Skin epidermis (tissue), 12 donors: ENCODE measurements around the gene ZFP1.
A peak's percentile ranks its signal among the peaks of the same experiment; 100 is the strongest.

ENCODE experiments used
- H3K27ac ChIP-seq, 21 experiments: fragments of 200-600 bp; sonication (generic) in 11 of 21; one replicate each; pipeline ENCODE4 v1.5.0; 2020; ENCODE audit warnings: mild to moderate bottlenecking in 3 of 21, inconsistent platforms in 2 of 21, moderate library complexity in 2 of 21
- H3K4me3 ChIP-seq, 7 experiments: fragments of 200-600 bp; sonication (generic) in 2 of 7; one replicate each; pipeline ENCODE4 v1.5.0; 2020; ENCODE audit warnings: inconsistent platforms in 2 of 7, mild to moderate bottlenecking in 2 of 7, moderate library complexity in 1 of 7

The ZFP1 gene

DNA sequence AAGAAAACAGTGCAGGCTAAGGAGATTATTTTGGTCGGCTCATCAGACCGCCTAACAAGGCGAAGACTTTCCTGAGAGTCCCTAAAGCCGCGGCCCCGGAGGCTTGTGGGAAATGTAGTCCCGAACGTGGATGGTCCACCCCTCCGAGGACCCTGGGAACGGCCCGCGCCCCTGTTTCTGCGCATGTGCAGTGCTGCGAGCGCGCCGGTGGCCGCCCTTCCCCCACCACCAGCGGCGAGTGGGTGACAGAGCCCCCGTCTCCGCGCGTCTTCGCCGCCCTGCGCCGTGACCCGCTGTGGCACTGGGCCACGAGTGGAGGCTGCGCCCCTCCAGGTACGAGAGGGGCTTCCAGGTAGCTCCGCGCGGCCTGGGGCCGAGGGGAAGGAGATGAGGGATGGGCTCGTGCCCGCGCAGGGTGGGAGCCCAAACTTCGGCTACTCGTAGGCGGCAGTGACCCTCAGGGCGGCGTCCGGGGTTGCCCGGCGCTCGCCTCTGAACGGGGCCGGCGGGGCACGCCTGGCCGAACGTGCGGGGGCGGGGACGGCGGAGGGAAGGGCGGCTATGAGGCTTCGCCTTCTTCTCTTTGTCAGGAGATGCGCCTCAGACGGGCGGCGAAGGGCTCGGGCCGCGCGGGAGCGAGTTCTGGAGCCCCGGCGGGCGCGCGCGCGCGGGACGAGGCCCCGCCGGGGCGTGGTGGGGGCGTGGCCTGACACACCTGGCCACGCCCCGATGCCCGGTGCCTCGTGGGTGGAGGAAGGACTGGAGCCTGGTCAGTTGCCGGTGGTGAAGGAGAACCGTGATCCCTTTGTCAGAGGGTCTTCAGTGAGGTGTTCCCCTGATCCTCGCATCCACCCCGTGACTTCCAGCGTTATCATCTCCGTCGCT, at the start of gene ZFP1:
TSS of gene ZFP1 (plus strand) at position 214 of the 885 bp plus-strand sequence. CDS start 4,428 bp downstream, outside the sequence.
- H3K4me3 ChIP-seq = peak within 1 kb of the TSS; percentile 80 to 100 (median 96)

DNA sequence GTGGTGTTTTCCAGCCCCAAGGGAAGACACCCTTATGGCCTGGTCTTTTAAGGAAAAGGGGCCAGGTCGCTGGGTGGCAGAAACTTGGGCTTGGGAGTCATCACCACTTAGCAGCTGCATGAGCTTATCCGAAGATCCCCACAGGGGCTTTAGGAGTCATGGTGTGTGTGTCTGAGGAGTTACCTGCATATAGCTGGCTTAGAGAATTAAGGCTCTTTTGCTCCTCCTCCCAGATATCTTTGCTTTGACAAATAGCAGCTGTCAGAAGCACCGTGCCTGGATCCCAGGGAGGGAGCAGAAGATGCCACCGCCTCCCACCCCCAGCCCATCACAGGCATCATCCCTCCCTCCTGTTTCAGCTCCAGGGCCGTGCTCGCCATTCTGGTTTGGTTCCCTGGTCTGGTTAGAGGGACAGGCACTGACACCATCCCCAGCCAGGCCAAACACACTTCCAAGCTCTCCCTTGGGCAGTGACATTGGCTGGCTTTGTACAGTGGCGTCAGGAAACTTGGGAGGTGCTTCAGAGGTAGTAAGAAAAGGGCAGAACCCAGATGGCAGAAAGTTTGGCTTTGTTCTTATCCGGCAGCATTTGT, 49.2 kb upstream of the ZFP1 start:
- H3K4me3 ChIP-seq = no peak overlapping the region
- peak overlapping the region in 20 of 21 experiments; percentile 28 to 89 (median 74) for H3K27ac ChIP-seq

More for the DNA sequence above, at the start of gene ZFP1:
- peak within 1 kb of the TSS; percentile 91 to 99 (median 96) for H3K27ac ChIP-seq

- peak overlapping the region in 20 of 21 experiments; percentile 21 to 89 (median 74) for H3K27ac ChIP-seq
Observed at GRCh38 chr16:75099738-75100602, 48.4 kb upstream of the ZFP1 start.

GRCh38 chr16:75100603-75100990, 47.7 kb upstream of the ZFP1 start:
- Histone ChIP-seq H3K27ac (peak overlapping the region in 19 of 21 experiments; percentile 9 to 89 (median 75)), H3K4me3 (no peak overlapping the region)

More at GRCh38 chr16:75099738-75100602, 48.4 kb upstream of the ZFP1 start:
- H3K4me3 ChIP-seq = no peak overlapping the region

DNA sequence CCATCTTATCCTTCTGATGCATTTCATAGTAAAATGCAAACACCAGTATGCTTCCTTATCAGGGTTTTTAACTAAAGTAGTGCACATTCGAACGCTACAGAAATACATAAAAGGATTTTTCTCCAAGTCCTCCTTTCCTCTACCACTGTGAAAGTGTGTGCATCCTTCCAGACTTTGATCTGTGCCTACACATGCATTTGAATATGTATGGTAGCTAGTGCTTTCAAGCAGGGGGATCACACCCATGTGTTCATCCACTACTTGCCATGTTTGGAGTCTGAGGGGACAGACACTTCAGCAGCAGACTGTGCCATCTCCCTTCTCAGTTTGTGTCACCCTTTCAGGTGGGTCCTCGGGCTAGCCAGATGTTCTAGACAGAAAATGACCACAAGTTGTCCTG, 46.7 kb upstream of the ZFP1 start:
- H3K27ac ChIP-seq = no peak overlapping the region

DNA sequence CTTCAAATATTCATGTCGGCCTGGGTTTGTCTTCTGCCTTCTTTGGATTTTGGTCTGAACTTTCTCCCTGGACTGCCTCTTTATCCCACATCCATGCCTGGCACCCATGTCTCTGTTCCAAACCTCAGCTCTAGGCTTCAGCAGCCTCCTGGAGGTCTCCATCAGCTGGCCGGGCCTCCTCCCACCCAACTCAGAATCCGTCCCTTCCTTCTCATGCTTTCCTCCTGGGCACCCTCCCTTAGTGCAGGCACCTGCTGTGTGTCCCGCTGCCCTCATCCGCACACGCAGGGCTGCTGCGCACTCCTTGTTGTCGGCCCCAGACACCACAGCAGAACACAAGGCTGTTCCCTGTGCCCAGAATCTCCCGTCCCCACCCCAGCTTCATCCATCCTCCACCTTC, 45.7 kb upstream of the ZFP1 start:
- peak overlapping the region in 1 of 21 experiments; percentile 4 for H3K27ac ChIP-seq
- H3K4me3 ChIP-seq = no peak overlapping the region

More for the DNA sequence above, 46.7 kb upstream of the ZFP1 start:
- H3K4me3 ChIP-seq = no peak overlapping the region

GRCh38 chr16:75103994-75104393, 44.3 kb upstream of the ZFP1 start:
- no peak overlapping the region for H3K27ac ChIP-seq
- no peak overlapping the region for H3K4me3 ChIP-seq

GRCh38 chr16:75104836-75105235, 43.5 kb upstream of the ZFP1 start:
- Histone ChIP-seq H3K4me3 (no peak overlapping the region), H3K27ac (peak overlapping the region in 18 of 21 experiments; percentile 1 to 90 (median 72))

GRCh38 chr16:75105306-75106061, 42.8 kb upstream of the ZFP1 start:
- Histone ChIP-seq H3K27ac (peak overlapping the region in 20 of 21 experiments; percentile 1 to 90 (median 71)), H3K4me3 (no peak overlapping the region)

GRCh38 chr16:75106351-75107274, 41.7 kb upstream of the ZFP1 start:
- peak overlapping the region in 17 of 21 experiments; percentile 7 to 90 (median 73) for H3K27ac ChIP-seq
- H3K4me3 ChIP-seq = no peak overlapping the region

GRCh38 chr16:75107505-75107904, 40.8 kb upstream of the ZFP1 start:
- peak overlapping the region in 12 of 21 experiments; percentile 26 to 91 (median 82) for H3K27ac ChIP-seq
- no peak overlapping the region for H3K4me3 ChIP-seq

DNA sequence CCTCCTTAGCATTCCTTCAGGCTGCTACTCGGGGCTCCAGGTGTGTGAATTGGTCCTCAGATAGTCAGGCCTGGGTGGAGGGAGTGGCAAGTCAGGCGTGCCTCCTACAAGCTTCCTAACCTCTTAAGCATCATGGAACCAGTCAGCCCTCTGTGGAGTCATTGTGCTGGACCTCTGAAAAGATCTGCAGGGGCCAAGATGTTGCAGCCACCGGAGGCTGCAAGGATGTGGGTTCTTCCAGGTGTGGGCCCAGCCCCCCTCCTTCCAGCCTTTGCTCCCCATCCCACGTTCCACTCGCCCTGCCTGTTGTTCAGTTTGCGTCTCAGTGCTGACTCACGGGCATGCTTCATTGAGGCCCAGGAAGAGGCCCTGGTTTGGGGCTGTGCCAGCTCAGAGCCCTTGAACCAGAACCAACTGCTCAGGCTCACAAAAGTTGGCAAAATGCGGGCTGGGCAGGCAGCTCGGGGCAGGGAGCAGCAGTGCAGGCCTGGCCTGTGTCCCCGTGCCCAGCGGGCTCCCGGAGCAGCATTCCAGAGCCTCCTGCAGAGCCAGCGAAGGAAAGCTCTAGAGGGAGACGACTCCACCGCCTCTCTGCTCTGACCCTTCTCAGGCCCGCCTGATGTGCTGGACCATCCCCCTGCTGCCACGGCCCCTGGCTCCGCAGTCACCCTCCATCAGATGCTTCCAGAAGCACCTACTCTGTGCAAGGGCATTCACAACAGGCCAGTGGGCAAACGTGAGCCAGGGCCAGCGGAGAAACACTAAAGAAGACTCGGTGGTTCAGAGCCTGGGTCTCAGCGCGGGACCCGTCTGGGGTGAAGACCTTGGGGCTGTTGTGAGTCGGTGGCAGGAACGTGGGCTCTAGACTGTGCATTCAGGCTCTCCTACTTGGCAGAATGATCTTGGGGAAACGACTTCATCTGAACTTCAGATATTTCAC, 39.3 kb upstream of the ZFP1 start:
- H3K27ac ChIP-seq = peak overlapping the region in 20 of 21 experiments; percentile 37 to 91 (median 80)
- peak overlapping the region in 2 of 7 experiments; percentile 6 to 19 for H3K4me3 ChIP-seq

- Histone ChIP-seq H3K4me3 (peak overlapping the region in 2 of 7 experiments; percentile 6 to 19), H3K27ac (peak overlapping the region in 20 of 21 experiments; percentile 28 to 91 (median 80))
Observed at GRCh38 chr16:75109732-75110243, 38.5 kb upstream of the ZFP1 start.

GRCh38 chr16:75110637-75111513, 37.4 kb upstream of the ZFP1 start:
- peak overlapping the region in 20 of 21 experiments; percentile 20 to 91 (median 80) for H3K27ac ChIP-seq
- peak overlapping the region in 4 of 7 experiments; percentile 5 to 25 (median 20) for H3K4me3 ChIP-seq

- Histone ChIP-seq H3K27ac (peak overlapping the region in 16 of 21 experiments; percentile 24 to 91 (median 82)), H3K4me3 (peak overlapping the region in 3 of 7 experiments; percentile 20 to 25 (median 21))
Observed at GRCh38 chr16:75111514-75111940, 36.8 kb upstream of the ZFP1 start.
